ENCODE measurements around the gene MUCL1.

DNA sequence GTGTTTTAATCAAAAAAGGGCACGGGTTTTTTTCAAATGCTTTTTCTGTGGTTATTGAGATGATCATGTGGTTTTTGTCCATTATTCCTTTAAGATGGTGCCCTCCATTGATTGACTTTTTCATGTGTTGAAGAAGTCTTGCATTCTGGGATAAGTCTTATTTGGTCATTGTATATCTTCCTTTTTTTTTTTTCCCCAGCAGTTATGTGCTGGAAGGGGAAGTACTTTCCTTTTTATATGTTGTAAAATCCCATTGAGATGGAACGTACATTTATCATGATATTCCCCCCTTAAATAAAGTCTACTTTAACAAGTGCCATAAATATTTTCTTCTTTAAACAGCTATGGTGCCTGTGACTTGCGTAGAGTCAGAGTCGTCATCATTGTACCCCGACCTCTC is 24.8 kb upstream of the MUCL1 start:
- TF ChIP-seq CTCF (IDR thresholded peaks at IDR 0.05), result no peak
- no peak for TF ChIP-seq POLR2A (IDR thresholded peaks at IDR 0.05)
